IMR-90 (cell line): ENCODE measurements around the gene TIGAR. TPM values are rescaled to one million over a fixed set of nuclear protein-coding genes. Genes with fewer than 3 reads are reported as not detected.

ENCODE experiments used
- ATAC-seq: fragments of 200-7000 bp; cut with Tn5 transposase; 2 replicates; pipeline ENCODE4 v1.9.1; 2020; ENCODE audit warnings: low read depth, mild to moderate bottlenecking, moderate library complexity
- BruUV-seq: library from RNA; stranded (reverse); fragments of 400-500 nt; replicated peaks from 2 replicates; lab custom pipeline; 2021; lab: Mats Ljungman, UMichigan
- CTCF ChIA-PET: fragments of 300-600 bp; formaldehyde crosslinking; extraction: SDS; loops from one replicate; lab custom pipeline; 2021; ENCODE audit warnings: antibody characterized with exemption; lab: Yijun Ruan, JAX
- POLR2A ChIA-PET: fragments of 300-600 bp; sonication (Branson Sonifier 250); formaldehyde crosslinking; loops from one replicate; lab custom pipeline; 2022; ENCODE audit warnings: antibody characterized with exemption; ENCODE audit not compliant: unreplicated experiment; lab: Charles Lee
- DNase-seq: peaks from one replicate; pipeline ENCODE4 v3.0.0; 2013
- H2AFZ ChIP-seq: replicated peaks from 2 replicates; pipeline ENCODE3; 2013; ENCODE audit warnings: low read length, mild to moderate bottlenecking; ENCODE audit not compliant: poor library complexity
- H2AK5ac ChIP-seq: 2 replicates; pipeline ENCODE4 v1.6.1; 2013; ENCODE audit warnings: low read depth, low read length, inconsistent platforms
- H2AK9ac ChIP-seq: replicated peaks from 2 replicates; pipeline ENCODE3; 2013; ENCODE audit warnings: mild to moderate bottlenecking, low read depth, low read length, moderate library complexity; ENCODE audit not compliant: poor library complexity
- H2BK120ac ChIP-seq: 2 replicates; pipeline ENCODE4 v1.6.1; 2013; ENCODE audit warnings: low read depth, low read length, inconsistent platforms
- H2BK15ac ChIP-seq: 3 replicates; pipeline ENCODE4 v1.6.1; 2013; ENCODE audit warnings: low read depth, low read length, inconsistent platforms
- H2BK20ac ChIP-seq: 2 replicates; pipeline ENCODE4 v1.6.1; 2013; ENCODE audit warnings: low read depth, mild to moderate bottlenecking, inconsistent platforms, low read length, moderate library complexity
- H2BK5ac ChIP-seq: 2 replicates; pipeline ENCODE4 v1.6.1; 2013; ENCODE audit warnings: mild to moderate bottlenecking, low read depth, low read length, inconsistent platforms; ENCODE audit not compliant: poor library complexity, severe bottlenecking
- H3K14ac ChIP-seq: replicated peaks from 2 replicates; pipeline ENCODE4 v1.6.1; 2013; ENCODE audit warnings: low read depth, low read length, inconsistent platforms
- H3K18ac ChIP-seq: 2 replicates; pipeline ENCODE4 v1.6.1; 2013; ENCODE audit warnings: low read depth, low read length, control low read depth
- H3K23ac ChIP-seq: 2 replicates; pipeline ENCODE4 v1.6.1; 2013; ENCODE audit warnings: low read depth, low read length, inconsistent platforms
- H3K27ac ChIP-seq: 2 replicates; pipeline ENCODE4 v1.5.1; 2013; ENCODE audit warnings: mild to moderate bottlenecking, control low read depth, low read length; ENCODE audit not compliant: insufficient read depth
- H3K27me3 ChIP-seq: 2 replicates; pipeline ENCODE4 v1.6.1; 2013; ENCODE audit warnings: low read length; ENCODE audit not compliant: control insufficient read depth, insufficient read depth
- H3K36me3 ChIP-seq: 2 replicates; pipeline ENCODE4 v1.6.1; 2013; ENCODE audit warnings: low read length, mixed read lengths; ENCODE audit not compliant: control insufficient read depth, insufficient read depth
- H3K4ac ChIP-seq: 2 replicates; pipeline ENCODE4 v1.6.1; 2013; ENCODE audit warnings: low read depth, low read length, inconsistent platforms
- H3K4me1 ChIP-seq: 2 replicates; pipeline ENCODE4 v1.6.1; 2013; ENCODE audit warnings: low read length, mixed read lengths; ENCODE audit not compliant: control insufficient read depth, insufficient read depth
- H3K4me2 ChIP-seq: 2 replicates; pipeline ENCODE4 v1.6.1; 2013; ENCODE audit warnings: low read depth, mild to moderate bottlenecking, control low read depth, low read length, moderate library complexity
- H3K4me3 ChIP-seq: 2 replicates; pipeline ENCODE4 v1.5.1; 2013; ENCODE audit warnings: low read depth, mild to moderate bottlenecking, control low read depth, low read length, moderate library complexity; ENCODE audit not compliant: insufficient read depth
- H3K56ac ChIP-seq: 2 replicates; pipeline ENCODE4 v1.6.1; 2013; ENCODE audit warnings: low read length, inconsistent platforms; ENCODE audit not compliant: insufficient read depth; ENCODE audit errors: extremely low read depth
- H3K79me1 ChIP-seq, 2 experiments: 2 replicates each; pipeline ENCODE4 v1.6.1; 2013; ENCODE audit warnings: low read length in 2 of 2, inconsistent platforms in 1 of 2, low read depth in 1 of 2
- H3K9ac ChIP-seq: 2 replicates; pipeline ENCODE4 v1.6.1; 2013; ENCODE audit warnings: low read depth, low read length, control low read depth
- H3K9me1 ChIP-seq: 2 replicates; pipeline ENCODE4 v1.6.1; 2013; ENCODE audit warnings: low read length, inconsistent platforms; ENCODE audit not compliant: insufficient read depth
- H3K9me3 ChIP-seq: 2 replicates; pipeline ENCODE4 v1.6.1; 2013; ENCODE audit warnings: low read length; ENCODE audit not compliant: control insufficient read depth, insufficient read depth
- H4K20me1 ChIP-seq: 2 replicates; pipeline ENCODE4 v1.6.1; 2013; ENCODE audit warnings: low read length, inconsistent platforms; ENCODE audit not compliant: insufficient read depth
- H4K5ac ChIP-seq: 2 replicates; pipeline ENCODE4 v1.6.1; 2013; ENCODE audit warnings: mild to moderate bottlenecking, low read depth, low read length, control low read depth
- H4K8ac ChIP-seq, 2 experiments: 2 replicates each; pipeline ENCODE4 v1.6.1; 2013; ENCODE audit warnings: low read depth in 2 of 2, low read length in 2 of 2, control low read depth in 1 of 2, inconsistent platforms in 1 of 2
- H4K91ac ChIP-seq: 2 replicates; pipeline ENCODE4 v1.6.1; 2013; ENCODE audit warnings: low read depth, low read length, inconsistent platforms; ENCODE audit not compliant: insufficient read depth
- BHLHE40 ChIP-seq: fragments of 150-350 bp; IDR thresholded peaks from 2 replicates; pipeline ENCODE4 v1.6.1; 2016; ENCODE audit warnings: mild to moderate bottlenecking, low read depth, low read length
- CEBPB ChIP-seq: IDR thresholded peaks from 2 replicates; pipeline ENCODE4 v1.6.1; 2012; ENCODE audit warnings: low read depth, low read length, improper control_type of control experiment
- CHD1 ChIP-seq: IDR thresholded peaks from 2 replicates; pipeline ENCODE4 v1.6.1; 2012; ENCODE audit warnings: low read depth, low read length, improper control_type of control experiment
- CTCF ChIP-seq: conservative IDR thresholded peaks from 2 replicates; pipeline ENCODE4 v1.5.1; 2012; ENCODE audit warnings: mild to moderate bottlenecking, low read depth, low read length, improper control_type of control experiment
- ELK1 ChIP-seq: fragments of 150-350 bp; IDR thresholded peaks from 2 replicates; pipeline ENCODE4 v1.6.1; 2016; ENCODE audit warnings: low read depth, mild to moderate bottlenecking, low read length, moderate library complexity, borderline replicate concordance
- FOS ChIP-seq: fragments of 150-350 bp; IDR thresholded peaks from 2 replicates; pipeline ENCODE4 v1.6.1; 2016; ENCODE audit warnings: low read depth, low read length
- MAFK ChIP-seq: IDR thresholded peaks from 2 replicates; pipeline ENCODE4 v1.6.1; 2012; ENCODE audit warnings: low read depth, low read length, improper control_type of control experiment
- MAZ ChIP-seq: IDR thresholded peaks from 2 replicates; pipeline ENCODE4 v1.6.1; 2012; ENCODE audit warnings: low read depth, mild to moderate bottlenecking, low read length, improper control_type of control experiment, moderate library complexity, borderline replicate concordance
- MXI1 ChIP-seq: IDR thresholded peaks from 2 replicates; pipeline ENCODE4 v1.6.1; 2012; ENCODE audit warnings: low read depth, mild to moderate bottlenecking, low read length, moderate library complexity, borderline replicate concordance
- NFE2L2 ChIP-seq: fragments of 150-350 bp; IDR thresholded peaks from 2 replicates; pipeline ENCODE4 v1.6.1; 2016; ENCODE audit warnings: low read depth, mild to moderate bottlenecking, low read length
- POLR2A ChIP-seq: IDR thresholded peaks from 2 replicates; pipeline ENCODE4 v1.6.1; 2012; ENCODE audit warnings: mild to moderate bottlenecking, low read depth, low read length
- RAD21 ChIP-seq: IDR thresholded peaks from 2 replicates; pipeline ENCODE4 v1.6.1; 2012; ENCODE audit warnings: low read length, improper control_type of control experiment
- RCOR1 ChIP-seq: IDR thresholded peaks from 2 replicates; pipeline ENCODE4 v1.6.1; 2012; ENCODE audit warnings: mild to moderate bottlenecking, low read length, improper control_type of control experiment; ENCODE audit not compliant: insufficient replicate concordance
- RFX5 ChIP-seq: IDR thresholded peaks from 2 replicates; pipeline ENCODE4 v1.8.0; 2012; ENCODE audit warnings: low read depth, mild to moderate bottlenecking, low read length, moderate library complexity
- SMC3 ChIP-seq: fragments of 150-350 bp; IDR thresholded peaks from 2 replicates; pipeline ENCODE4 v1.6.1; 2016; ENCODE audit warnings: low read depth, mild to moderate bottlenecking, antibody characterized with exemption, low read length, moderate library complexity
- USF2 ChIP-seq: fragments of 150-350 bp; IDR thresholded peaks from 2 replicates; pipeline ENCODE4 v1.6.1; 2017; ENCODE audit warnings: mild to moderate bottlenecking, antibody characterized with exemption, low read length, low read depth
- WGBS, 2 experiments: methylation state at CpG; one replicate each; pipeline versions ENCODE4 v1.1.5 to v1.1.7; 2013; ENCODE audit warnings: missing lambda C conversion rate in 2 of 2; ENCODE audit not compliant: insufficient read length in 1 of 2; ENCODE audit errors: extremely low coverage in 2 of 2; 5-methylcytosine and 5-hydroxymethylcytosine counted together
- dilution Hi-C: fragments of 300-500 bp; cut with HindIII; formaldehyde crosslinking; loops from one replicate; pipeline ENCODE4 v1.14.3; 2018; ENCODE audit warnings: low sequenced_read_pairs; ENCODE audit not compliant: unreplicated experiment
- in situ Hi-C: fragments of 300-500 bp; cut with MboI; formaldehyde crosslinking; loops from 3 replicates; pipeline ENCODE4 v1.14.3; 2019; ENCODE audit warnings: low sequenced_read_pairs, inconsistent platforms, mixed read lengths
- intact Hi-C: fragments of 100-400 bp; cut with micrococcal nuclease; formaldehyde crosslinking; loops from 2 replicates; pipeline ENCODE4 v1.10.0; 2022
- polyA plus RNA-seq, 3 experiments: library from polyadenylated mRNA; depleted of rRNA; stranded (reverse); fragments of >200 nt; gene quantifications; 2 replicates each; pipeline ENCODE4 v1.2.3, GENCODE V29; 2012; ENCODE audit warnings: low replicate concordance in 1 of 3
- total RNA-seq: library from RNA; depleted of rRNA; stranded (reverse); fragments of >200 nt; gene quantifications from 2 replicates; pipeline ENCODE4 v1.2.3, GENCODE V29; 2012

The TIGAR gene
- total and polyA plus RNA-seq, 2 of the 4 experiments (the other 2 are of a cell fraction): 7.3 to 13.7 TPM

- H3K27me3 ChIP-seq: no peaks in the 10 kb centered on the region; the same call in 1 of the 2 replicates
- no peak overlapping the region for H3K4me3 ChIP-seq
- no TSS peak for BruUV-seq
- no peak for TF ChIP-seq NFE2L2
- no peak for TF ChIP-seq MAFK
- TF ChIP-seq CHD1: no peak
- TF ChIP-seq RFX5: no peak
- TF ChIP-seq RCOR1: no peak
- no peak for TF ChIP-seq MAZ
- TF ChIP-seq POLR2A: no peak
- TF ChIP-seq ELK1: no peak
- TF ChIP-seq CEBPB: no peak
- TF ChIP-seq MXI1: no peak
- no peak for TF ChIP-seq CTCF
- TF ChIP-seq FOS: no peak
- TF ChIP-seq RAD21: no peak
- TF ChIP-seq USF2: no peak
- TF ChIP-seq SMC3: no peak
- TF ChIP-seq BHLHE40: no peak
- H3K23ac ChIP-seq: no peak overlapping the region
- no peak overlapping the region for H2AK5ac ChIP-seq
- WGBS, 2 experiments: 100% methylated on average over 3 of the region's 14 CpGs; no CpG with 5 or more reads in 1 of the 2 experiments
- no peaks in the 10 kb centered on the region for H3K79me1 ChIP-seq
- dilution Hi-C loops: no loop called here
- H2AK9ac ChIP-seq: no peak overlapping the region
- no peak overlapping the region for H2BK15ac ChIP-seq
- 0 out of 2 replicates have a peak, but pooled peaks cover 1% of the 10 kb centered on the region for H3K36me3 ChIP-seq
- intact Hi-C loops: no loop called here
- H2AFZ ChIP-seq: no peak overlapping the region
- no peak overlapping the region for H2BK120ac ChIP-seq
- H3K9me1 ChIP-seq: no peaks in the 10 kb centered on the region
- no peak overlapping the region for H4K5ac ChIP-seq
- H3K56ac ChIP-seq: no peak overlapping the region
- no peak overlapping the region for H3K9ac ChIP-seq
- H4K8ac ChIP-seq: no peak overlapping the region
- no peaks in the 10 kb centered on the region for H3K9me3 ChIP-seq
- DNase-seq: no peak
- H3K18ac ChIP-seq: no peak overlapping the region
- ChIA-PET CTCF (no interaction called here), POLR2A (no interaction called here)
- no peak overlapping the region for H3K4me2 ChIP-seq
- no peak overlapping the region for H2BK20ac ChIP-seq
- H4K91ac ChIP-seq: no peak overlapping the region
- no peaks in the 10 kb centered on the region for H3K4me1 ChIP-seq
- H2BK5ac ChIP-seq: no peak overlapping the region
- no peak overlapping the region for H3K27ac ChIP-seq
- in situ Hi-C loops: no loop called here
- no peak overlapping the region for H3K4ac ChIP-seq
- ATAC-seq: no peak
- H3K14ac ChIP-seq: no peak overlapping the region
- H4K20me1 ChIP-seq: no peaks in the 10 kb centered on the region
Observed at GRCh38 chr12:4293299-4293965, 27.6 kb upstream of the TIGAR start.
